HG02588 (cell line): ENCODE data around the gene LTBP4.
A peak's percentile ranks its signal among the peaks of the same experiment; 100 is the strongest.
"Not testable (repeated sequence)": the region's sequence is repeated elsewhere in the genome, so short reads cannot be mapped to it uniquely, and the experiment has no call there.

Source experiments
- ATAC-seq: cut with Tn5 transposase; IDR thresholded peaks from one replicate; pipeline ENCODE4 v1.9.1; 2021; ENCODE audit warnings: mild to moderate bottlenecking, moderate library complexity; ENCODE audit not compliant: unreplicated experiment

Gene LTBP4

GRCh38 chr19:40576585-40577451 is 24.4 kb upstream of the LTBP4 start, which contains the start of gene SHKBP1:
Gene SHKBP1, plus strand, starts transcription at chr19:40576873. Its CDS starts 27 bp downstream, at chr19:40576900.
- peak; percentile 94 for ATAC-seq

- ATAC-seq, result no peak
These were observed 22.7 kb upstream of the LTBP4 start for GRCh38 chr19:40578442-40578908.

- no peak for ATAC-seq
These were observed 20.6 kb upstream of the LTBP4 start for GRCh38 chr19:40580619-40581018.

GRCh38 chr19:40581531-40581930 is 19.6 kb upstream of the LTBP4 start:
- no peak for ATAC-seq

- ATAC-seq, result no peak
These were observed 18.7 kb upstream of the LTBP4 start for GRCh38 chr19:40582467-40582866.

GRCh38 chr19:40583283-40583682 is 17.9 kb upstream of the LTBP4 start:
- no peak for ATAC-seq

GRCh38 chr19:40584007-40584406 is 17.2 kb upstream of the LTBP4 start:
- no peak for ATAC-seq

GRCh38 chr19:40585241-40585981 is 15.8 kb upstream of the LTBP4 start:
- no peak for ATAC-seq

GRCh38 chr19:40585982-40586422 is 15.2 kb upstream of the LTBP4 start:
- no peak for ATAC-seq

- no peak for ATAC-seq
These were observed 14.6 kb upstream of the LTBP4 start for GRCh38 chr19:40586611-40587010.

- ATAC-seq, result no peak
These were observed 12.9 kb upstream of the LTBP4 start for GRCh38 chr19:40588110-40588854.

GRCh38 chr19:40588926-40589569 is 12.1 kb upstream of the LTBP4 start:
- no peak for ATAC-seq

- no peak for ATAC-seq
These were observed 11.4 kb upstream of the LTBP4 start for GRCh38 chr19:40589591-40590429.

- ATAC-seq, result no peak
These were observed 10.5 kb upstream of the LTBP4 start for GRCh38 chr19:40590464-40591265.

GRCh38 chr19:40591724-40592123 is 9.4 kb upstream of the LTBP4 start:
- ATAC-seq, result not testable (repeated sequence)

- ATAC-seq, result no peak
These were observed 9.0 kb upstream of the LTBP4 start for GRCh38 chr19:40592170-40592569.

GRCh38 chr19:40594255-40594654 is 6.9 kb upstream of the LTBP4 start:
- ATAC-seq, result no peak

- ATAC-seq, result no peak
These were observed 6.5 kb upstream of the LTBP4 start for GRCh38 chr19:40594657-40595091.
